Sciatic nerve (tissue), 2 donors: ENCODE results near the gene GOLGA1. TPM values are rescaled to one million over a fixed set of nuclear protein-coding genes. Genes with fewer than 3 reads are reported as not detected.

Source experiments
- ATAC-seq: fragments of 200-7000 bp; cut with Tn5 transposase; one replicate; pipeline ENCODE4 v1.9.1; 2020; ENCODE audit warnings: mild to moderate bottlenecking, moderate library complexity
- DNase-seq: peaks from one replicate; pipeline ENCODE4 v3.0.0-alpha.2; 2020; ENCODE audit warnings: low spot score
- intact Hi-C: fragments of 100-400 bp; cut with DNase I; formaldehyde crosslinking; loops from one replicate; pipeline ENCODE4 v1.14.2; 2022
- total RNA-seq: library from RNA; stranded (reverse); fragmentation: NEBNext Ultra II Directional; extraction: Animal tissue kit (Norgen Biotek cat#: 25700); gene quantifications from one replicate; pipeline ENCODE4 v1.2.1, GENCODE V29; 2021
- donor health status: DM: no; HTN: no; CAD: no.
- donor health status: DM: no; HTN: no; CAD: no.

GOLGA1 gene
- total RNA-seq, 1 donor from 2014 or later, result 31.9 TPM

GRCh38 chr9:124889006-124889405 is 51.9 kb downstream of the GOLGA1 start:
- intact Hi-C loops, result no loop called here
- DNase-seq (no peak), ATAC-seq (no peak)

- DNase-seq (no peak), ATAC-seq (no peak)
- intact Hi-C loops, result no loop called here
These were observed 53.1 kb downstream of the GOLGA1 start for GRCh38 chr9:124887832-124888231.

- intact Hi-C loops, result no loop called here
- ATAC-seq (peak; percentile 36), DNase-seq (no peak)
These were observed 53.9 kb downstream of the GOLGA1 start for GRCh38 chr9:124886866-124887492.

GRCh38 chr9:124886461-124886860 is 54.4 kb downstream of the GOLGA1 start:
- ATAC-seq (no peak), DNase-seq (no peak)
- intact Hi-C loops, result no loop called here

- ATAC-seq, result no peak
- no peak for DNase-seq
- intact Hi-C loops, result no loop called here
These were observed 55.3 kb downstream of the GOLGA1 start for GRCh38 chr9:124885551-124885950.

- intact Hi-C loops, result no loop called here
- ATAC-seq (no peak), DNase-seq (no peak)
These were observed 56.5 kb downstream of the GOLGA1 start for GRCh38 chr9:124884376-124884775.

GRCh38 chr9:124882231-124882630 is 58.7 kb downstream of the GOLGA1 start:
- intact Hi-C loops, result no loop called here
- DNase-seq (no peak), ATAC-seq (no peak)

- intact Hi-C loops, result no loop called here
- ATAC-seq (no peak), DNase-seq (no peak)
These were observed 59.6 kb downstream of the GOLGA1 start for GRCh38 chr9:124881138-124881743.

- DNase-seq, result no peak
- ATAC-seq, result no peak
- intact Hi-C loops, result no loop called here
These were observed 60.4 kb downstream of the GOLGA1 start for GRCh38 chr9:124880501-124880900.

GRCh38 chr9:124879226-124879625 is 61.7 kb downstream of the GOLGA1 start:
- no peak for ATAC-seq
- intact Hi-C loops, result no loop called here
- DNase-seq, result no peak

- intact Hi-C loops, result no loop called here
- no peak for ATAC-seq
- no peak for DNase-seq
These were observed 62.4 kb downstream of the GOLGA1 start for GRCh38 chr9:124878518-124878917.

GRCh38 chr9:124878021-124878420 is 62.9 kb downstream of the GOLGA1 start:
- DNase-seq, result no peak
- ATAC-seq, result no peak
- intact Hi-C loops, result no loop called here

GRCh38 chr9:124877021-124877782 is 63.7 kb downstream of the GOLGA1 start:
- ATAC-seq, result no peak
- intact Hi-C loops, result no loop called here
- DNase-seq, result no peak

GRCh38 chr9:124875501-124875900 is 65.4 kb downstream of the GOLGA1 start:
- intact Hi-C loops, result no loop called here
- DNase-seq (no peak), ATAC-seq (no peak)

GRCh38 chr9:124873664-124874063 is 67.2 kb downstream of the GOLGA1 start:
- intact Hi-C loops, result no loop called here
- ATAC-seq (no peak), DNase-seq (no peak)

- ATAC-seq, result no peak
- intact Hi-C loops, result no loop called here
- DNase-seq, result no peak
These were observed 69.7 kb downstream of the GOLGA1 start for GRCh38 chr9:124871156-124871561.

GRCh38 chr9:124870723-124871122 is 70.2 kb downstream of the GOLGA1 start:
- ATAC-seq (no peak), DNase-seq (no peak)
- intact Hi-C loops, result no loop called here

- intact Hi-C loops, result no loop called here
- ATAC-seq (no peak), DNase-seq (no peak)
These were observed 70.8 kb downstream of the GOLGA1 start for GRCh38 chr9:124869986-124870560.

GRCh38 chr9:124869466-124869985 is 71.4 kb downstream of the GOLGA1 start:
- intact Hi-C loops, result no loop called here
- peak; percentile 7 for ATAC-seq
- no peak for DNase-seq
